Activated naive CD8-positive, alpha-beta T cell treated with anti-CD3 and anti-CD28 coated beads for 36 hours (primary cell): Measurements from ENCODE around the gene MPI. TPM values are rescaled to one million over a fixed set of nuclear protein-coding genes. Genes with fewer than 3 reads are reported as not detected.
"Not testable (repeated sequence)": the region's sequence is repeated elsewhere in the genome, so short reads cannot be mapped to it uniquely, and the experiment has no call there.

ENCODE experiments used
- DNase-seq: peaks from one replicate; pipeline ENCODE4 v3.0.0; 2021
- H3K27ac Mint-ChIP-seq: one replicate; pipeline ENCODE4 v1.8.0; 2022; ENCODE audit warnings: mild to moderate bottlenecking, moderate library complexity, mixed read lengths
- H3K27me3 Mint-ChIP-seq: one replicate; pipeline ENCODE4 v1.8.0; 2022; ENCODE audit warnings: mild to moderate bottlenecking, mixed read lengths
- H3K36me3 Mint-ChIP-seq: one replicate; pipeline ENCODE4 v1.8.0; 2021; ENCODE audit warnings: mild to moderate bottlenecking, mixed read lengths
- H3K4me1 Mint-ChIP-seq: one replicate; pipeline ENCODE4 v1.8.0; 2021; ENCODE audit warnings: mixed read lengths
- H3K4me3 Mint-ChIP-seq: one replicate; pipeline ENCODE4 v1.8.0; 2022; ENCODE audit warnings: mild to moderate bottlenecking, moderate library complexity, mixed read lengths
- H3K9me3 Mint-ChIP-seq: one replicate; pipeline ENCODE4 v1.8.0; 2022; ENCODE audit warnings: mixed read lengths
- total RNA-seq, 2 experiments: library from RNA; stranded (reverse); gene quantifications; one replicate each; pipeline ENCODE4 v1.2.3, GENCODE V29; 2021

Gene MPI
- total RNA-seq, 2 experiments from 2014 or later: 71.4 to 73.2 TPM

GRCh38 chr15:74920456-74920855 is 30.6 kb downstream of the MPI start:
- no peak overlapping the region for H3K4me3 Mint-ChIP-seq
- H3K27me3 Mint-ChIP-seq: no peaks in the 10 kb centered on the region
- no peaks in the 10 kb centered on the region for H3K9me3 Mint-ChIP-seq
- H3K4me1 Mint-ChIP-seq: peaks cover 4% of the 10 kb centered on the region
- no peak for DNase-seq
- no peak overlapping the region for H3K27ac Mint-ChIP-seq
- H3K36me3 Mint-ChIP-seq: peaks cover 34% of the 10 kb centered on the region

- no peaks in the 10 kb centered on the region for H3K27me3 Mint-ChIP-seq
- H3K4me3 Mint-ChIP-seq: no peak overlapping the region
- DNase-seq: no peak
- no peaks in the 10 kb centered on the region for H3K9me3 Mint-ChIP-seq
- H3K27ac Mint-ChIP-seq: no peak overlapping the region
- peaks cover 4% of the 10 kb centered on the region for H3K4me1 Mint-ChIP-seq
- H3K36me3 Mint-ChIP-seq: peaks cover 25% of the 10 kb centered on the region
Observed at GRCh38 chr15:74924525-74924924, 34.7 kb downstream of the MPI start.

GRCh38 chr15:74928771-74929198 is 38.9 kb downstream of the MPI start:
- DNase-seq: no peak
- H3K9me3 Mint-ChIP-seq: no peaks in the 10 kb centered on the region
- peaks cover 17% of the 10 kb centered on the region for H3K36me3 Mint-ChIP-seq
- H3K4me1 Mint-ChIP-seq: peaks cover 7% of the 10 kb centered on the region
- no peak overlapping the region for H3K4me3 Mint-ChIP-seq
- H3K27ac Mint-ChIP-seq: no peak overlapping the region
- H3K27me3 Mint-ChIP-seq: no peaks in the 10 kb centered on the region

GRCh38 chr15:74933573-74933972 is 43.7 kb downstream of the MPI start:
- Mint-ChIP-seq H3K9me3 (no peaks in the 10 kb centered on the region), H3K4me1 (peaks cover 31% of the 10 kb centered on the region), H3K36me3 (peaks cover 28% of the 10 kb centered on the region), H3K27ac (no peak overlapping the region), H3K4me3 (no peak overlapping the region), H3K27me3 (no peaks in the 10 kb centered on the region)
- no peak for DNase-seq

GRCh38 chr15:74935193-74935592 is 45.4 kb downstream of the MPI start:
- DNase-seq, H3K27me3 Mint-ChIP-seq: not testable (repeated sequence)

GRCh38 chr15:74937272-74937589 is 47.4 kb downstream of the MPI start:
- H3K36me3 Mint-ChIP-seq: peaks cover 19% of the 10 kb centered on the region
- H3K27me3 Mint-ChIP-seq: no peaks in the 10 kb centered on the region
- H3K4me3 Mint-ChIP-seq: peak overlapping the region; percentile 94
- H3K27ac Mint-ChIP-seq: peak overlapping the region; percentile 86
- peaks cover 31% of the 10 kb centered on the region for H3K4me1 Mint-ChIP-seq
- DNase-seq: no peak
- H3K9me3 Mint-ChIP-seq: no peaks in the 10 kb centered on the region

More at GRCh38 chr15:74935193-74935592, 45.4 kb downstream of the MPI start:
- Mint-ChIP-seq H3K36me3 (peaks cover 28% of the 10 kb centered on the region), H3K4me3 (peak overlapping the region; percentile 11), H3K4me1 (peaks cover 31% of the 10 kb centered on the region)
- not testable (repeated sequence) for H3K27ac Mint-ChIP-seq, H3K9me3 Mint-ChIP-seq

- no peaks in the 10 kb centered on the region for H3K9me3 Mint-ChIP-seq
- H3K27me3 Mint-ChIP-seq: no peaks in the 10 kb centered on the region
- peak; percentile 97 for DNase-seq
- H3K4me1 Mint-ChIP-seq: peaks cover 29% of the 10 kb centered on the region
- H3K36me3 Mint-ChIP-seq: peaks cover 19% of the 10 kb centered on the region
- H3K4me3 Mint-ChIP-seq: peak within 1 kb of the TSS; percentile 94
- peak within 1 kb of the TSS; percentile 90 for H3K27ac Mint-ChIP-seq
Observed at GRCh38 chr15:74937590-74938371, 47.9 kb downstream of the MPI start, which contains the start of gene COX5A. TSS of gene COX5A (minus strand) at chr15:74938073. CDS start at chr15:74938014, 59 bp downstream.

GRCh38 chr15:74950078-74950908 is 60.5 kb downstream of the MPI start:
- DNase-seq: peak; percentile 69
- H3K4me1 Mint-ChIP-seq: peaks cover 7% of the 10 kb centered on the region
- H3K9me3 Mint-ChIP-seq: no peaks in the 10 kb centered on the region
- peaks cover 5% of the 10 kb centered on the region for H3K27me3 Mint-ChIP-seq
- no peak overlapping the region for H3K27ac Mint-ChIP-seq
- no peaks in the 10 kb centered on the region for H3K36me3 Mint-ChIP-seq
- H3K4me3 Mint-ChIP-seq: no peak overlapping the region

GRCh38 chr15:74951006-74951405 is 61.2 kb downstream of the MPI start:
- Mint-ChIP-seq H3K9me3 (no peaks in the 10 kb centered on the region), H3K27me3 (peaks cover 8% of the 10 kb centered on the region), H3K4me1 (peaks cover 11% of the 10 kb centered on the region), H3K27ac (no peak overlapping the region), H3K36me3 (peaks cover 4% of the 10 kb centered on the region), H3K4me3 (no peak overlapping the region)
- DNase-seq: no peak

Other genes starting within 250 kb of the MPI start
- gene EDC3, start 194.0 kb upstream of the MPI start, total RNA-seq: 10 to 100 TPM; 54.3 to 55.7 TPM
- 1 to 10 TPM; 4.7 to 4.9 TPM for gene CYP1A1, start 164.5 kb upstream of the MPI start, total RNA-seq
- gene CYP1A2, start 141.2 kb upstream of the MPI start, total RNA-seq: not detected
- gene CSK, start 108.0 kb upstream of the MPI start, total RNA-seq: 100 to 1,000 TPM; 308 to 310 TPM
- under 1 TPM; 0.14 to 0.33 TPM for gene LMAN1L, start 77.2 kb upstream of the MPI start, total RNA-seq
- gene CPLX3, start 63.4 kb upstream of the MPI start, total RNA-seq: under 1 TPM in 1 of 2 experiments, not detected in 1; 0.19 TPM
- gene ULK3, start 46.9 kb upstream of the MPI start, total RNA-seq: 10 to 100 TPM; 41.1 to 49.9 TPM
- gene SCAMP2, start 16.7 kb upstream of the MPI start, total RNA-seq: 10 to 100 TPM; 57.5 to 59.6 TPM
- 10 to 100 TPM; 31.5 to 37.6 TPM for gene FAM219B, start 16.8 kb downstream of the MPI start, total RNA-seq
- gene COX5A, start 48.0 kb downstream of the MPI start, total RNA-seq: 100 to 1,000 TPM; 352 to 363 TPM
- 1 to 10 TPM; 9.4 to 10.0 TPM for gene RPP25, start 66.7 kb downstream of the MPI start, total RNA-seq
- under 1 TPM; 0.44 to 0.58 TPM for gene SCAMP5, start 105.5 kb downstream of the MPI start, total RNA-seq
- gene PPCDC, start 133.5 kb downstream of the MPI start, total RNA-seq: 10 to 100 TPM; 29.4 to 33.7 TPM